OCI-LY7 (cell line): ENCODE results near the gene SH3GL2. TPM values are rescaled to one million over a fixed set of nuclear protein-coding genes. Genes with fewer than 3 reads are reported as not detected.

Experiments used
- BruUV-seq: library from RNA; stranded (reverse); fragments of 400-500 nt; replicated peaks from 2 replicates; lab custom pipeline; 2021; lab: Mats Ljungman, UMichigan
- CTCF ChIA-PET: fragments of 300-600 bp; sonication (Branson Sonifier 250); formaldehyde crosslinking; loops from one replicate; lab custom pipeline; 2022; ENCODE audit warnings: antibody characterized with exemption; ENCODE audit not compliant: unreplicated experiment; lab: Charles Lee
- POLR2A ChIA-PET: fragments of 300-600 bp; sonication (Branson Sonifier 250); formaldehyde crosslinking; loops from one replicate; lab custom pipeline; 2022; ENCODE audit warnings: antibody characterized with exemption; lab: Charles Lee
- DNase-seq: peaks from one replicate; pipeline ENCODE4 v3.0.0-alpha.2; 2015; ENCODE audit warnings: low spot score
- H2AFZ ChIP-seq: fragments of 200-600 bp; sonication (generic), shearing (Covaris generic); 2 replicates; pipeline ENCODE4 v1.6.1; 2014; ENCODE audit warnings: mild to moderate bottlenecking, antibody characterized with exemption, low read length, moderate library complexity
- H3K27ac ChIP-seq: fragments of 200-600 bp; sonication (generic); 2 replicates; pipeline ENCODE4 v1.5.1; 2014; ENCODE audit warnings: mixed run types, low read depth, mild to moderate bottlenecking, moderate library complexity, low read length, inconsistent platforms; ENCODE audit not compliant: poor library complexity, severe bottlenecking
- H3K36me3 ChIP-seq: fragments of 200-600 bp; sonication (generic); 2 replicates; pipeline ENCODE4 v1.6.1; 2014; ENCODE audit warnings: mild to moderate bottlenecking, antibody characterized with exemption, low read length, moderate library complexity, mixed read lengths; ENCODE audit not compliant: insufficient read depth
- H3K4me1 ChIP-seq: fragments of 200-600 bp; sonication (generic); 2 replicates; pipeline ENCODE4 v1.5.1; 2014; ENCODE audit warnings: mild to moderate bottlenecking, low read length; ENCODE audit not compliant: insufficient read depth, poor library complexity, severe bottlenecking
- H3K4me2 ChIP-seq: fragments of 200-600 bp; sonication (generic); 2 replicates; pipeline ENCODE4 v1.6.1; 2014; ENCODE audit warnings: mild to moderate bottlenecking, low read length
- H3K4me3 ChIP-seq: fragments of 200-600 bp; sonication (generic); 2 replicates; pipeline ENCODE4 v1.5.1; 2014; ENCODE audit warnings: mild to moderate bottlenecking, low read depth, low read length; ENCODE audit not compliant: poor library complexity, severe bottlenecking
- H3K79me2 ChIP-seq: fragments of 200-600 bp; sonication (generic); 2 replicates; pipeline ENCODE4 v1.6.1; 2016; ENCODE audit warnings: low read depth, mild to moderate bottlenecking, low read length, moderate library complexity, mixed read lengths; ENCODE audit not compliant: insufficient read depth
- H3K9me2 ChIP-seq: fragments of 200-600 bp; sonication (generic); 2 replicates; pipeline ENCODE4 v1.6.1; 2016; ENCODE audit warnings: mild to moderate bottlenecking, low read length, mixed read lengths; ENCODE audit not compliant: insufficient read depth
- H3K9me3 ChIP-seq: fragments of 200-600 bp; sonication (generic); 2 replicates; pipeline ENCODE4 v1.6.1; 2014; ENCODE audit warnings: mild to moderate bottlenecking, mixed run types, low read length, mixed read lengths
- H4K20me1 ChIP-seq: fragments of 200-600 bp; sonication (generic); 2 replicates; pipeline ENCODE4 v1.6.1; 2014; ENCODE audit warnings: mild to moderate bottlenecking, antibody characterized with exemption, low read length, moderate library complexity, mixed read lengths; ENCODE audit not compliant: insufficient read depth
- CTCF ChIP-seq: fragments of 200-600 bp; sonication (generic); conservative IDR thresholded peaks from 2 replicates; pipeline ENCODE4 v1.5.1; 2014; ENCODE audit warnings: mild to moderate bottlenecking, antibody characterized with exemption, low read length, moderate library complexity, mixed read lengths
- EZH2phosphoT487 ChIP-seq: fragments of 200-600 bp; sonication (generic); IDR thresholded peaks from 2 replicates; pipeline ENCODE4 v1.6.1; 2018; ENCODE audit warnings: low read depth, borderline replicate concordance, mild to moderate bottlenecking, mixed run types, antibody characterized with exemption, low read length, moderate library complexity, mixed read lengths
- intact Hi-C: fragments of 100-400 bp; cut with micrococcal nuclease; formaldehyde crosslinking; loops from one replicate; pipeline ENCODE4 v1.10.0; 2022; ENCODE audit not compliant: unreplicated experiment
- total RNA-seq, 2 experiments: library from RNA; depleted of rRNA in 1 of 2; stranded (reverse); fragments of >200 nt in 1 of 2; shearing (Covaris generic) in 1 of 2; gene quantifications; 2 replicates each; pipeline ENCODE4 v1.2.3, GENCODE V29; 2014 to 2022

The SH3GL2 gene
- total RNA-seq, 2 experiments from 2014 or later = not detected

GRCh38 chr9:17800418-17800817 lies 221.6 kb downstream of the SH3GL2 start:
- H3K79me2 ChIP-seq = no peaks in the 10 kb centered on the region
- ChIA-PET CTCF (no interaction called here), POLR2A (interaction anchor here (0.5 to 1.4 kb wide), 2 partner anchors 10 to 1767 kb away, joined by 3 read pairs; no protein-coding TSS in a partner anchor)
- no peaks in the 10 kb centered on the region for H3K9me2 ChIP-seq
- H3K4me3 ChIP-seq = no peak overlapping the region
- no peak overlapping the region for H2AFZ ChIP-seq
- no peaks in the 10 kb centered on the region for H3K36me3 ChIP-seq
- TF ChIP-seq CTCF = no peak
- no peak for TF ChIP-seq EZH2phosphoT487
- no TSS peak for BruUV-seq
- no peak overlapping the region for H3K4me2 ChIP-seq
- H3K4me1 ChIP-seq = no peaks in the 10 kb centered on the region
- no peak overlapping the region for H3K27ac ChIP-seq
- 0 out of 2 replicates have a peak, but pooled peaks cover 4% of the 10 kb centered on the region for H4K20me1 ChIP-seq
- intact Hi-C loops = no loop called here
- DNase-seq = no peak
- no peaks in the 10 kb centered on the region for H3K9me3 ChIP-seq

DNA sequence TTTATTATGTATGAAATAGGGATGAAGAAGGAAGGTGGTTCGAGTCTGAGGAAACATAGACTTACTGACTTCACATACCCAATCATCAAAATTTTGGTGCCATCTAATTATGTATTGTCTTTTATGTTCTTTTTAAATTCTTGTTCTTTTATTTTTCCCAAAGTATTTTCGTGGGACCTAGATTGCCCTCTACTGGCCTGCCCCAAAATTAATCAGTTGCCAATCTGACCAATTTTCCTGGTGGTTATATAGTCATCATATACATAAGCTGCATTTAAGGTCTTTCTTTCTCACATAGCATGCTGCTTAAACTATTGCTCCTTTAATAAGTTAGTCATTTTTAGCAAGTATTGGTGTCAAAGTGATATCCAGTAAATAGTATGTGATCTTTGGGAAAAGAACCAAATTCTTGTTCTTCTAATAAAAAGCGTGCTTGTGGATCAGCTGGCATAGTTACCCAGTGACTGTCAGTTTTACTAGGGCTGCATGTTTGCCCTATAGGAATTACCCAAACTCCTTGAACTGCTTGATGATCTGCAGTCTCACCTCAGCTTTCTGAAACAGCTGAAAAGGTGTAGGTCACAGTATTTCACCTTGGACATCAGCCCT lies 223.5 kb downstream of the SH3GL2 start:
- Histone ChIP-seq H3K4me2 (no peak overlapping the region), H3K9me3 (no peaks in the 10 kb centered on the region), H3K4me1 (no peaks in the 10 kb centered on the region), H2AFZ (no peak overlapping the region), H4K20me1 (0 out of 2 replicates have a peak, but pooled peaks cover 4% of the 10 kb centered on the region), H3K79me2 (no peaks in the 10 kb centered on the region), H3K4me3 (no peak overlapping the region), H3K9me2 (no peaks in the 10 kb centered on the region), H3K27ac (no peak overlapping the region), H3K36me3 (no peaks in the 10 kb centered on the region)
- CTCF ChIA-PET = no interaction called here
- TF ChIP-seq EZH2phosphoT487 (no peak), CTCF (peak; percentile 76)
- peak; percentile 6 for DNase-seq
- BruUV-seq = no TSS peak
- POLR2A ChIA-PET = no interaction called here
- intact Hi-C loops = loop anchor here (2.0 kb wide), 1 partner anchor 272 kb away; no protein-coding TSS in a partner anchor

GRCh38 chr9:17807613-17808282 lies 228.9 kb downstream of the SH3GL2 start:
- POLR2A ChIA-PET = interaction anchor here (0.6 kb wide), 1 partner anchor 660 kb away, joined by 3 read pairs; no protein-coding TSS in a partner anchor
- no peak overlapping the region for H3K4me2 ChIP-seq

More at GRCh38 chr9:17807613-17808282, 228.9 kb downstream of the SH3GL2 start:
- H3K4me1 ChIP-seq = no peaks in the 10 kb centered on the region
- no peak overlapping the region for H3K4me3 ChIP-seq
- CTCF ChIA-PET = no interaction called here
- no peak overlapping the region for H3K27ac ChIP-seq
- no peaks in the 10 kb centered on the region for H3K9me3 ChIP-seq
- no peaks in the 10 kb centered on the region for H3K9me2 ChIP-seq
- 0 out of 2 replicates have a peak, but pooled peaks cover 4% of the 10 kb centered on the region for H4K20me1 ChIP-seq
- no peak overlapping the region for H2AFZ ChIP-seq
- no peak for DNase-seq
- H3K36me3 ChIP-seq = no peaks in the 10 kb centered on the region
- no peaks in the 10 kb centered on the region for H3K79me2 ChIP-seq
- intact Hi-C loops = no loop called here
- TF ChIP-seq CTCF (no peak), EZH2phosphoT487 (no peak)
- no TSS peak for BruUV-seq
